ENCODE results near the gene RUNX1.
A peak's percentile ranks its signal among the peaks of the same experiment; 100 is the strongest.

RUNX1 gene

DNA sequence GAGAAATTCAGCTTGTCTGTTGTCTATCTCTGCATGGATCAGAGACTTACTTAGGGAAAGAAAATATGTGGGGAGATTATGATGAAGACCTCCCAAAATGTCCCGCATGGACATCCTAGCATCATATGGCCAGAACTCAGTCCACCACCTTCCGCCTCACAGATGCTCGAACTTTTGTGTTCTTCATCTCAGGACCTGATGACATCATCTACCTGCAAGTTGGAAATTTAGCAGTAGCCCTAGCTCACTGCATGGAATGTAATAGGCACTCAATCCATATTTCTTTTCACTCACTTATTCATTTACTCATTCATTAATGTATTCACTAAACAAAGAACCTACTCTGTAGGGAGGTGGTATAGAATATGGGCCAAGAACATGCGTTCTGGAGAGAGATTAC is 283.5 kb downstream of the RUNX1 start:
- no peak for DNase-seq

DNA sequence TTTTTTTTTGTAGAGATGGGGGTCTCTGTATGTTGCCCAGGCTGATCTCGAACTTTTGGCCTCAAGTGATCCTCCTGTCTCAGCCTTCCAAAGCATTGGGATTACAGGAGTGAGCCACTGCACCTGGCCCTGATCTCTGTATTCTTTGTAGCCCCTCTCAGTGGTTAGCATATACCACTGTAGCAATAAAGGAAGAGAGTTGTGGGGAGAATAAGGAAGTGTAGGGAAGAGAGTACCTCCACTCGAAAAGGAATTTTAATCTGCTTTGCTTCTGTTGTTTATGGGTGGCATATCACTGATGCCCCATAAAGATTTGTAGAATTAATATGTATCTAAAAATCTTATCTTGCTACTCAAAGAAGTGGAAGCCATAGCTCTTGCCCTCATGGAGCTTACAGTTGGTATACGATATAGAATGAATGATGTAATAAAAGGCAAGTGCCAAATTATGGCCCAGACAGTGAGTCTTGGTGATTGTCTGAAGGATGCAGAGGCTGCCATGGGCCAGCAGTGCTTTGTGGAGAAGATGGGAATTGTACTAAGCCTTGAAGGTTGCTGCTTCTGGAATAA is 284.3 kb downstream of the RUNX1 start:
- no peak for DNase-seq

DNA sequence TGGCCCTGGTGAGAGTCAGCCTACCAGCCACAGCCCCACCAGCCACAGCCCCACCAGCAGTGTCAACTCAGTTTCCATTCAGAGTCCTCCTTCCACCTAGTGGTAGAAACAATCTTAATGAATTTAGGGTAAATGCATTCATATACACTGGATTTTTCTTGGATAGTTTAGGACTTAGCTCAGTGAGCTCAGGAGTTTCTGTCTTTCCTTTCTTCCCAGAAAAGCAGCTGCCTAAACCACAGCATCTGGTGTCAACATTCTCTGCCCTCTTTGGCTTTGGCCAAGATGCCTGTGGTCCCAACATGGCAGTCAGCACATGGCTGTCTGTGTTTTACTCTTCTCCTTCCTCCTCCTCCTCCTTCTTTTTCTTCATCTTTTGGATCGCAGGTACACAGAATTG is 286.3 kb downstream of the RUNX1 start:
- DNase-seq: no peak

DNA sequence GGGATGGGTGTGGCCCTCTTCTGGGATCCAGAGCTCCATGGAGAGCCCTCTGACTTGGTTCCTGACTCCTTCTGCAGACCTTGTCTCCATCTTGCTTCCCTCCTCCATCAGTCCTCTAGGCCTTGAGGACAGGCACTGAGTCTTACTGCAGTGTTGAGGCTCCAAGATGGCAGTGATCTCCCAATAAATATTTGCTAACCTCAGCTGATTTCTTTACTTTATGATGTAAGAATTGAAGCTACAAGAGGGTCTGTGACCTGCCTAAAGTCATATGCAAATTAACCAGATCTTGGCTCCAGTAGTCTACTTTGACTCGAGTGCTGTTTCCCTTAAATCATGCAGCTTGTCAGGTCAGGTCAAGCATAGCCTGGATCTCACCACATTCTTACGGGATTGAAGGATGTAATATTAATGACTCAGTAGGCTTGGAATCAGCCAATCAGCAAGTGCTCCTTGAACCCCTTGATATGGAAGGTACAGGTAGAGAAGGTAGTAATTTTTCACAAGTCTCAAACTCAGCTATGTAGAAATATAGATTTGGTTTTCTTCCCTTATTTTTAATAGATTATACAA is 287.3 kb downstream of the RUNX1 start:
- no peak for DNase-seq

DNA sequence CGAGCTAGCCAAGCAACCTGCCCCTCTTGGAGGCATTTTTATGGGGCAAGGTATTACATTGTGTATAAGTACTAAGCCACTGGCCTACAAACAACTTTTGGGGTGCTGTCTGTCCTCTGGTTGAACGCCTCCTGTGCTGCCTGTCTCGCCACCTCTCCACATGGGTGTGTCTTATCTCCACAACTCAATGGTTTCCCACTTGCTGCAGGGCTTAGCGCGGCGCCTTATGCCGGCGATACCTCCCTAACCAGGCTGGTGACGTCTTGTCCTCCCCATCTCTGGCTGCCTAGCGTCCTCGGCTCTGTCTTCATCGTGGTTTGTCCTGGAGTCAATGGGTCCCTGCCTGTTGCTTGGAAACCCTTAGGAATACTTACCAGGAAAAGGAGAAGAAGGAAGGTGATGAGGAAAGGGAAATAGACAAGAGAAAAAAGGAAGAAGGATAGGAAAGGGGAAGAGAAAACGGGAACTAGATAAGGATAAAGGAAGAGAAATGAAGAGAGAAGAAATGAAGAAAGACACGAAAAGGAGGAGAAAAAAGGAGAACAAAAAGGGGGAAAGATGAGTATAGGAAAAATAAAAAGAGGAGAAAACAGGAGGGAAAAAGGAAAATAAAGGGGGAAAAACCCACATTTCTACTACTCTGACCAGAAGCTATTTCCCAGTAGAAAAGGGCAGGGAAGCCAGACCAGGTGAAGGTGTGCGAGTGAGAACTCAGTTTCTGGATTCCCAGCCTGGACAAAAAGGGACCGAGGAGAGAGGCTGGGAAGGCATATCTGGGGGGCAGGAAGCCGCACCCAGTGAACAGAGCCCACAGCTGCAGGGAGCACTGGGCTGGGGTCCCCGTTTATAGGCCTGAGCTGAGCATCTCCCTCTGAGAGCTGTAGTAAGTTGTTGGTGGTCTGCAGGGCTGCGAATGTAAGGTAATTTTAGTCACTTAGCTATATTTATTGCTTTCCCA is 294.1 kb downstream of the RUNX1 start:
- no peak for DNase-seq

DNA sequence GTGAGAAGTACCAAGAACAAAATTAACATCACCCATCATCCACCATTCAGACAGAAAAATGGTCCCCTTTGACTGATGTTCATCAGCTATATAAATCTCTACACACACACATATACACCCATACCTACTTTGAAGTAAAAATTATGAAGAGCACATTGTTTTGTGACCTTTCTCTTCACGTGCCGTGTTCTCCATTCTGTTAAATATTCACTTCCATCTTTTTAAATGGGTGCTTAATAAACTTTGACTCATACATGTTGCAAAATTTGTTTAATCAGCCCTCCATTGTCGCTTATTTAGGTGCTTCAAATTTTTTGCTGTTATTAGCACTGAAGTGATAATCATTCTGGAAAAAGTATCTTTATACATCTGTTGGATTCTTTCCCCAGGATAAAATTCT is 300.2 kb downstream of the RUNX1 start:
- DNase-seq: no peak

DNA sequence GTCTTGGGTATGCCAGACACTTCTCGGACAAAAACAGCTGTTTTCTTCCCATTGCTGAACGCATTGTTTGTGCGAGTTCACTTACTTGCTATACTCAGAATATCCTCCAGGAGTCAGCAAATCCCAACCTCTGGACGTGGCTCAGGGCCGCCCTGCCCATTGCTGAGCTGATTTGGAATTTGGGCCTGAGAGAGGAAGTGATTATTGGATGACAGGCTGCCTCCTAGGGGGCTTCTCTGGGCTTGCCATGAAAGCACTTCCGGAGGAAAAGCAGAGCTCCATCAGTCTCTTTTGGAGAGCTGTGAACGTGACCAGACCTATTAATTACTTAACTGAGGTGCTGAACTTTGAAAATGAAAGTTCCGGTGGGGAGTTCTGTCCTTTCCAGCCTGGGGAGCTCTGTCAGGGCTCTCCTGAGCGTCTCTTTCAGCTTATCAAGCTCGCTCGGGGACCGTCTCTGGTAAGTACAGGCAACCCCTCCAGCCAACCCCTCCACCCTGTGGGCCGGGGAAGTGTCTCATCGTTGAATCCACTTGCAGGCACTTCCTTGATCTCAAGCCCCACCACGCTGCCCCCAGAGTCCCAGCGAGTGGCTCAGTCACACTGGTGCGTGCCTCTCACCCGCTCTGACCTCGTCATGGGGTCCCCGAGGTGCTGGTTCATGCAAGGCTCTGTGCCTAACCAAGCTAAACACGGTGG is 303.4 kb downstream of the RUNX1 start:
- peak; percentile 27 to 34 for DNase-seq

DNA sequence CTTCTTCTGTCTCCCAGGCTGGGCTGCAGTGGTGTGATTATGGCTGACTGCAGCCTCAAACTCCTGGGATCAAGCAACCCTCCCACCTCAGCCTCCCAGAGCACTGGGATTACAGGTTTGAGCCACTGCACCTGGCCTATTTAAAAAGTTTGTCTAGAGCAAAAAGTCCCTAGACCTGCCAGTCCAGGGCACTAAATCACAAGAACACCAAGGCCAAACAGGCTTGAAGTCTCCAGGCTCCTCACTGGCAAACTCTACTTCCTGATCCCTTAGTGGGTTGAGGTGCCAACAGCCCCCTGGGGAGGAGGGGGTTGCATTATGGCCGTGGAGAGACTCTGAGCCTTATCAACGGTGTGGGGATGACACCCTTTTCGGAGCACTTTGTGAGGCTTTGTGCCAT is 304.3 kb downstream of the RUNX1 start:
- DNase-seq: no peak

DNA sequence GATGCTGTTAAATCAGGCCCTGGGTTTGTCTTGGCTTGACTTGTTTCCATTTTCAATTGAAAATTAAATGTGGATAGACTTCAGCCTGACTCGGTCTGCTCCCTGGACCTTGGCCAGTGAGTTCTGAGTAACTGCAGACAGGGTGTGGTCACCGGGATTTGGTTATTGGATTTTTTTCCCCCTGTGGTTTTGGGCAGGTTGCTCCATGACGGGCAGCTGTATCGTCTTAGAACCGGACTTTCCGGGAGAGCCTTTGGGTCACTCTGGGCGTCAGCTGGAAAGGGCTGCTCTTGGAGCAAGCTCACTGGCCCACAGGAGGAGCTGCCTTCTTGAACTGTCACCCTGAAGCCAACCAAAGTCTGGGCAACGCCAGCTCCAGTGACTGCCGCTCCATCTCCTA is 305.3 kb downstream of the RUNX1 start:
- no peak for DNase-seq

DNA sequence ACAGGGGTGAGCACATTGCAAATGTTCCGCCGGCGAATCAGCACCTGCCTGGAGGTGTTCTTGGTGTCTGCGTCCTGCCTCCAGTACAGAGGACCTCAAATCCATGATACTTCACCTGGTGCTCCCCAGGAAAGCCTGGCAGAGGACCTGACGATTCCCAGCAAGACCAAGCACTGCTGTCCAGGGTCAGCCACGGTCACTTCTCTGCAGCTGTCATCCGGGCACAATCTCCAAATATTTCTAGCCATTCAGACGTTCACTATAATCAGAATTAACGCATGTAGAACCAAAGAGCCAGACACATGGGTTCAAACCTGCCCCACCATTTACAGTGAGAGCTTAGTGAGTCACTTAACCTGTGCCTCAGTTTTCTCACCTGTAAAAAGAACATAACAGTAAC is 305.8 kb downstream of the RUNX1 start:
- no peak for DNase-seq

DNA sequence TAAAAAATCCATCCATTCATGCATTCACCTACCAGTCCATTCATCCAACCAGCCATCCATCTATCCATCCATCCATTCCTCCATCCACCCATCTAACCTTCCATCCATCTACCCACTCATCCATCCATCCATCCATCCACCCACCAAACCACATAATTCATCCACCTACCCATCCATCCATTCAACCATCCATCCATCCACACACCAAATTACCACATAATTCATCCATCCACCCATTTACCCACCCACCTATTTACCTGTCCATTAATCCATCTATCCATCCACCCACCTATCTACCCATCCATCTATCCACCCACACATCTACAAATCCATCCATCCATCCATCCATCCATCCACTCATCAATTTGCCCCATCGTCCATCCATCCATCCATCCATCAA is 308.9 kb downstream of the RUNX1 start:
- DNase-seq: no peak

Measured in stimulated activated CD4-positive, alpha-beta T cell treated with anti-CD3 and anti-CD28 coated beads, Interleukin-4, amount 100 ng/mL, for 4 hours (primary cell).